CD14-positive monocyte (primary cell): ENCODE data around the gene ZNF480. TPM values are rescaled to one million over a fixed set of nuclear protein-coding genes. Genes with fewer than 3 reads are reported as not detected.

ENCODE experiments used
- DNase-seq, 3 donors: peaks; one replicate each; pipeline ENCODE4 v3.0.0-alpha.2; 2011 to 2022
- H2AFZ ChIP-seq: 2 replicates; pipeline ENCODE4 v1.6.0; 2012; ENCODE audit warnings: mild to moderate bottlenecking, low read depth, low read length, inconsistent platforms; ENCODE audit not compliant: insufficient read depth, poor library complexity, severe bottlenecking
- H3K27ac ChIP-seq, 2 donors: 1 replicate in 1 of 2; 2 replicates in 1 of 2; pipeline ENCODE4 v1.5.1; 2012 to 2013; ENCODE audit warnings: low read length in 2 of 2, control low read depth in 1 of 2, inconsistent platforms in 1 of 2, low read depth in 1 of 2, mild to moderate bottlenecking in 1 of 2
- H3K27me3 ChIP-seq, 2 donors: one replicate each; pipeline versions ENCODE4 v1.6.0 to v1.6.1; 2011 to 2013; ENCODE audit warnings: low read length in 2 of 2; ENCODE audit not compliant: control insufficient read depth in 2 of 2, insufficient read depth in 2 of 2
- H3K36me3 ChIP-seq, 2 donors: replicated peaks in 1 of 2; 1 replicate in 1 of 2; 2 replicates in 1 of 2; pipeline versions ENCODE4 v1.5.1 to v1.6.1; 2012 to 2013; ENCODE audit warnings: low read length in 2 of 2, control low read depth in 1 of 2, inconsistent platforms in 1 of 2, mild to moderate bottlenecking in 1 of 2; ENCODE audit not compliant: insufficient read depth in 2 of 2, control insufficient read depth in 1 of 2
- H3K4me1 ChIP-seq, 2 donors: 1 replicate in 1 of 2; 2 replicates in 1 of 2; pipeline versions ENCODE4 v1.5.1 to v1.6.1; 2012 to 2013; ENCODE audit warnings: low read length in 2 of 2, control low read depth in 1 of 2, inconsistent platforms in 1 of 2, mild to moderate bottlenecking in 1 of 2, moderate library complexity in 1 of 2; ENCODE audit not compliant: insufficient read depth in 2 of 2, control insufficient read depth in 1 of 2
- H3K4me2 ChIP-seq: replicated peaks from 2 replicates; pipeline ENCODE3; 2012; ENCODE audit warnings: low read length, moderate library complexity, mild to moderate bottlenecking; ENCODE audit not compliant: poor library complexity, severe bottlenecking; ENCODE audit errors: extremely low read depth
- H3K4me3 ChIP-seq, 3 experiments: fragments of 200-600 bp in 1 of 3; sonication (generic) in 1 of 3; replicated peaks in 1 of 3; 1 replicate in 2 of 3; 2 replicates in 1 of 3; pipeline ENCODE4 v1.5.1; 2011 to 2013; ENCODE audit warnings: low read length in 3 of 3, mild to moderate bottlenecking in 3 of 3, control low read depth in 2 of 3, low read depth in 2 of 3, inconsistent platforms in 1 of 3, moderate library complexity in 1 of 3
- H3K79me2 ChIP-seq: 2 replicates; pipeline ENCODE4 v1.6.0; 2012; ENCODE audit warnings: mild to moderate bottlenecking, control low read depth, inconsistent platforms, low read length, moderate library complexity; ENCODE audit not compliant: insufficient read depth
- H3K9ac ChIP-seq: 2 replicates; pipeline ENCODE4 v1.6.0; 2017; ENCODE audit warnings: low read length, mild to moderate bottlenecking; ENCODE audit not compliant: insufficient read depth, poor library complexity, severe bottlenecking
- H3K9me3 ChIP-seq, 2 donors: replicated peaks in 1 of 2; 1 replicate in 1 of 2; 2 replicates in 1 of 2; pipeline versions ENCODE4 v1.5.1 to v1.6.1; 2012 to 2013; ENCODE audit warnings: low read length in 2 of 2, control low read depth in 1 of 2; ENCODE audit not compliant: control insufficient read depth in 1 of 2, insufficient read depth in 1 of 2
- H4K20me1 ChIP-seq: 2 replicates; pipeline ENCODE4 v1.6.0; 2012; ENCODE audit warnings: mild to moderate bottlenecking, low read length, control low read depth, moderate library complexity; ENCODE audit not compliant: insufficient read depth
- H3K27ac Mint-ChIP-seq, 7 donors: one replicate each; pipeline ENCODE4 v1.8.0; 2020; ENCODE audit warnings: mild to moderate bottlenecking in 7 of 7, mixed read lengths in 7 of 7, moderate library complexity in 6 of 7, inconsistent platforms in 2 of 7
- H3K27me3 Mint-ChIP-seq, 3 donors: one replicate each; pipeline ENCODE4 v1.8.0; 2021 to 2022; ENCODE audit warnings: low read depth in 3 of 3, mild to moderate bottlenecking in 3 of 3, mixed read lengths in 3 of 3, moderate library complexity in 3 of 3, inconsistent platforms in 1 of 3
- H3K36me3 Mint-ChIP-seq, 2 donors: one replicate each; pipeline ENCODE4 v1.8.0; 2020; ENCODE audit warnings: mixed read lengths in 2 of 2, inconsistent platforms in 1 of 2, mild to moderate bottlenecking in 1 of 2
- H3K4me1 Mint-ChIP-seq: one replicate; pipeline ENCODE4 v1.8.0; 2020; ENCODE audit warnings: mild to moderate bottlenecking, mixed read lengths
- H3K4me3 Mint-ChIP-seq, 2 donors: one replicate each; pipeline ENCODE4 v1.8.0; 2020; ENCODE audit warnings: mild to moderate bottlenecking in 2 of 2, mixed read lengths in 2 of 2, moderate library complexity in 1 of 2
- H3K9me3 Mint-ChIP-seq, 7 donors: one replicate each; pipeline ENCODE4 v1.8.0; 2020 to 2022; ENCODE audit warnings: mixed read lengths in 7 of 7, mild to moderate bottlenecking in 6 of 7, moderate library complexity in 6 of 7, inconsistent platforms in 2 of 7
- WGBS: methylation state at CpG from one replicate; pipeline ENCODE4 v1.1.5; 2013; ENCODE audit warnings: missing lambda C conversion rate; ENCODE audit not compliant: insufficient coverage; 5-methylcytosine and 5-hydroxymethylcytosine counted together
- intact Hi-C, 2 donors: fragments of 100-400 bp; cut with micrococcal nuclease; formaldehyde crosslinking; loops; one replicate each; pipeline versions ENCODE4 v1.15.0 to v1.15.1; 2023
- polyA plus RNA-seq, 3 donors: library from polyadenylated mRNA; depleted of rRNA in 1 of 3; unstranded in 2 of 3; stranded (reverse) in 1 of 3; fragments of 300-500 nt in 2 of 3; fragments of >200 nt in 1 of 3; fragmentation: Illumina TruSeq in 2 of 3; gene quantifications; 1 replicate in 2 of 3; 2 replicates in 1 of 3; pipeline ENCODE4 v1.2.3, GENCODE V29; 2012 to 2021
- TF ChIP-seq, protein P1 (sequence below): fragments of 200-600 bp; IDR thresholded peaks from one replicate; pipeline ENCODE4 v1.8.0; 2022; ENCODE audit warnings: antibody characterized with exemption, mild to moderate bottlenecking

ZNF480 gene
- polyA plus RNA-seq, 3 donors, result 6.6 to 7.6 (median 7.4) TPM

DNA sequence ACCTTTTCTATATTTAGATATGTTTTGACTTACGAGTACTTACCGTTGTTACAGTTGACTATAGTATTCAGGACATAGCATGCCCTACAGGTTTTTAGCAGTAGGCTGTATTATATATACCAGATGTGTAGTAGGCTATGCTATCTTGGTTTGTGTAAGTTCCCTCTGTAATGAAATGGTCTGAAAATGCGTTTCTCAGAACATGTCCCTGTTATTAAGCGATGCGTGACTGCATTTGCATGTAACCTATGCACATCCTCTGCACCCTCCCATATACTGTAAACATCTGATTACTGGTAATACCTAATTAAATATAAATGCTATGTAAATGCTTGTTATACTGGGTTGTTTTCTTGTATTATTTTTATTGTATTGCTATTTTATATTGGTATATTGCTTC, 21.0 kb upstream of the ZNF480 start:
- Mint-ChIP-seq H3K27ac (no peak overlapping the region), H3K4me3 (no peak overlapping the region), H3K4me1 (peaks cover 4% of the 10 kb centered on the region), H3K9me3 (peaks cover 55 to 89% (median 80%) of the 10 kb centered on the region in 7 donors), H3K27me3 (no peaks in the 10 kb centered on the region), H3K36me3 (peaks cover 55 to 73% of the 10 kb centered on the region in 2 donors)
- TF ChIP-seq, protein P1, sequence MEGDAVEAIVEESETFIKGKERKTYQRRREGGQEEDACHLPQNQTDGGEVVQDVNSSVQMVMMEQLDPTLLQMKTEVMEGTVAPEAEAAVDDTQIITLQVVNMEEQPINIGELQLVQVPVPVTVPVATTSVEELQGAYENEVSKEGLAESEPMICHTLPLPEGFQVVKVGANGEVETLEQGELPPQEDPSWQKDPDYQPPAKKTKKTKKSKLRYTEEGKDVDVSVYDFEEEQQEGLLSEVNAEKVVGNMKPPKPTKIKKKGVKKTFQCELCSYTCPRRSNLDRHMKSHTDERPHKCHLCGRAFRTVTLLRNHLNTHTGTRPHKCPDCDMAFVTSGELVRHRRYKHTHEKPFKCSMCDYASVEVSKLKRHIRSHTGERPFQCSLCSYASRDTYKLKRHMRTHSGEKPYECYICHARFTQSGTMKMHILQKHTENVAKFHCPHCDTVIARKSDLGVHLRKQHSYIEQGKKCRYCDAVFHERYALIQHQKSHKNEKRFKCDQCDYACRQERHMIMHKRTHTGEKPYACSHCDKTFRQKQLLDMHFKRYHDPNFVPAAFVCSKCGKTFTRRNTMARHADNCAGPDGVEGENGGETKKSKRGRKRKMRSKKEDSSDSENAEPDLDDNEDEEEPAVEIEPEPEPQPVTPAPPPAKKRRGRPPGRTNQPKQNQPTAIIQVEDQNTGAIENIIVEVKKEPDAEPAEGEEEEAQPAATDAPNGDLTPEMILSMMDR, result no peak
- Histone ChIP-seq H3K9ac (no peak overlapping the region), H2AFZ (no peak overlapping the region), H3K4me1 (peaks cover 0 to 2% of the 10 kb centered on the region in 2 donors), H3K27ac (no peak overlapping the region), H3K4me2 (no peak overlapping the region), H3K36me3 (peaks cover 2 to 78% of the 10 kb centered on the region in 2 donors), H3K9me3 (peaks cover 77% of the 10 kb centered on the region in 2 donors), H3K4me3 (no peak overlapping the region), H3K79me2 (peaks cover 95% of the 10 kb centered on the region), H4K20me1 (no peaks in the 10 kb centered on the region), H3K27me3 (no peaks in the 10 kb centered on the region)
- intact Hi-C loops, result loop anchor here in 1 of 2 donors (10.0 kb wide), 1 partner anchor 259 kb away; no protein-coding TSS in a partner anchor
- no CpG with 5 or more reads among the region's 5 CpGs for WGBS
- no peak for DNase-seq

DNA sequence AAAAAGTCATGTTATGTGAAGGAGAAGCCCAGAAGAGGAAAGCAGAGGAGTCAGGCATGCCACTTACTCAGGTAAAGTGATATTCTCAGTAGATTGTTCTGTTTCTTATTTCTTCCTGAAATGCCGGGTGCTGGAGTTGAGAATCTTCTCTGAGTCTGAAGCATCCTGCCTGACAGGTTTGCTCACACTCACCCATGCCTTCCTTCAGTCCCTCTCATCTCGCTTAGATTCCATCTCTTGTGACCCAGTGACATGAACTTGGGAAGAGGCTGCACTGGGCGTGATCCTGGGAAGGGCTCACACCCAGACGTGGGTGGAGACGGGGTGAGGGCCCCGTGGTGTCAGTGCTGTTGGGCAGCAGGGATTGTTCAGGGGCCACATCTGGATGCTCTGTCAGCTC, 19.5 kb upstream of the ZNF480 start:
- intact Hi-C loops, result loop anchor here in 1 of 2 donors (10.0 kb wide), 1 partner anchor 257 kb away; no protein-coding TSS in a partner anchor
- no peak overlapping the region for H3K27ac ChIP-seq
- peaks cover 94% of the 10 kb centered on the region for H3K79me2 ChIP-seq
- TF ChIP-seq, protein P1, result no peak
- no peaks in the 10 kb centered on the region for H3K4me1 ChIP-seq
- H3K27ac Mint-ChIP-seq, result no peak overlapping the region
- WGBS, result 96% methylated on average over 4 of the region's 6 CpGs
- no peaks in the 10 kb centered on the region for H3K27me3 Mint-ChIP-seq
- peaks cover 51 to 71% of the 10 kb centered on the region in 2 donors for H3K36me3 Mint-ChIP-seq
- no peak overlapping the region for H2AFZ ChIP-seq
- no peak overlapping the region for H3K4me3 ChIP-seq
- no peak overlapping the region for H3K4me2 ChIP-seq
- no peak overlapping the region for H3K4me3 Mint-ChIP-seq
- H4K20me1 ChIP-seq, result no peaks in the 10 kb centered on the region
- H3K27me3 ChIP-seq, result no peaks in the 10 kb centered on the region
- peaks cover 9 to 83% of the 10 kb centered on the region in 2 donors for H3K36me3 ChIP-seq
- H3K4me1 Mint-ChIP-seq, result no peaks in the 10 kb centered on the region
- peaks cover 60 to 90% (median 88%) of the 10 kb centered on the region in 7 donors for H3K9me3 Mint-ChIP-seq
- DNase-seq, result no peak
- H3K9ac ChIP-seq, result no peak overlapping the region
- peaks cover 81 to 87% of the 10 kb centered on the region in 2 donors for H3K9me3 ChIP-seq
